Fibroblast of skin of left biceps (primary cell): ENCODE measurements around the gene TAF7L.
"Not testable (repeated sequence)": the region's sequence is repeated elsewhere in the genome, so short reads cannot be mapped to it uniquely, and the experiment has no call there.

Experiments used
- DNase-seq, 2 experiments: peaks; one replicate each; pipeline ENCODE4 v3.0.0-alpha.2; 2013; ENCODE audit warnings: low read depth in 2 of 2

Gene TAF7L

GRCh38 chrX:101290957-101291603 lies at the start of gene TAF7L:
Gene TAF7L (minus strand): TSS chrX:101291334. CDS start chrX:101287543, 3,791 bp downstream.
- DNase-seq = no peak

- DNase-seq = no peak
Observed at GRCh38 chrX:101337776-101338271, 46.7 kb upstream of the TAF7L start.

GRCh38 chrX:101334310-101334709 lies 43.2 kb upstream of the TAF7L start:
- DNase-seq = not testable (repeated sequence)

GRCh38 chrX:101326600-101326999 lies 35.5 kb upstream of the TAF7L start:
- not testable (repeated sequence) for DNase-seq

- no peak for DNase-seq
Observed at GRCh38 chrX:101303790-101304189, 12.7 kb upstream of the TAF7L start.

GRCh38 chrX:101295603-101296002 lies 4.5 kb upstream of the TAF7L start:
- not testable (repeated sequence) for DNase-seq

GRCh38 chrX:101287402-101287801 lies 3.7 kb downstream of the TAF7L start:
- peak in 1 of 2 experiments; percentile 4 for DNase-seq

GRCh38 chrX:101276238-101276637 lies 14.9 kb downstream of the TAF7L start:
- DNase-seq = no peak

GRCh38 chrX:101274198-101274597 lies 16.9 kb downstream of the TAF7L start:
- DNase-seq = no peak

- no peak for DNase-seq
Observed at GRCh38 chrX:101265869-101266428, 25.2 kb downstream of the TAF7L start.

GRCh38 chrX:101263766-101264165 lies 27.4 kb downstream of the TAF7L start:
- no peak for DNase-seq

- no peak for DNase-seq
Observed at GRCh38 chrX:101262590-101262989, 28.5 kb downstream of the TAF7L start.

- DNase-seq = no peak
Observed at GRCh38 chrX:101260435-101260834, 30.7 kb downstream of the TAF7L start.

GRCh38 chrX:101258259-101258581 lies 32.9 kb downstream of the TAF7L start:
- no peak for DNase-seq

GRCh38 chrX:101257448-101258258 lies 33.5 kb downstream of the TAF7L start:
- no peak for DNase-seq

GRCh38 chrX:101252634-101253033 lies 38.5 kb downstream of the TAF7L start:
- no peak for DNase-seq

GRCh38 chrX:101241531-101241930 lies 49.6 kb downstream of the TAF7L start:
- DNase-seq = no peak

GRCh38 chrX:101237041-101237440 lies 54.1 kb downstream of the TAF7L start:
- no peak for DNase-seq

GRCh38 chrX:101232316-101232715 lies 58.8 kb downstream of the TAF7L start:
- no peak for DNase-seq

GRCh38 chrX:101231080-101231479 lies 60.1 kb downstream of the TAF7L start:
- DNase-seq = no peak

- DNase-seq = no peak
Observed at GRCh38 chrX:101230636-101231035, 60.5 kb downstream of the TAF7L start.

GRCh38 chrX:101229170-101229569 lies 62.0 kb downstream of the TAF7L start:
- DNase-seq = peak; percentile 47 to 57

- DNase-seq = no peak
Observed at GRCh38 chrX:101223226-101223625, 67.9 kb downstream of the TAF7L start.
